GM13976 (cell line): ENCODE data around the gene TENT5C.
A peak's percentile ranks its signal among the peaks of the same experiment; 100 is the strongest.

ENCODE experiments used
- DNase-seq: peaks from one replicate; pipeline ENCODE4 v3.0.0; 2012; ENCODE audit warnings: low spot score
- CTCF ChIP-seq: IDR thresholded peaks from 2 replicates; pipeline ENCODE4 v1.5.1; 2012; ENCODE audit warnings: borderline replicate concordance, mild to moderate bottlenecking; ENCODE audit not compliant: insufficient read depth; ENCODE audit errors: extremely low read depth, missing control alignments, control extremely low read depth
- in situ Hi-C: fragments of 300-500 bp; cut with MboI; formaldehyde crosslinking; loops from one replicate; pipeline ENCODE4 v1.12.0; 2022; ENCODE audit warnings: low sequenced_read_pairs, mixed read lengths, inconsistent platforms; ENCODE audit not compliant: unreplicated experiment

The TENT5C gene

GRCh38 chr1:117587499-117588356 lies 18.1 kb upstream of the TENT5C start:
- in situ Hi-C loops, result no loop called here

GRCh38 chr1:117589544-117589943 lies 16.3 kb upstream of the TENT5C start:
- in situ Hi-C loops, result no loop called here
- no peak for DNase-seq
- no peak for TF ChIP-seq CTCF

More at GRCh38 chr1:117587499-117588356, 18.1 kb upstream of the TENT5C start:
- peak; percentile 8 for DNase-seq
- no peak for TF ChIP-seq CTCF

GRCh38 chr1:117590273-117590925 lies 15.4 kb upstream of the TENT5C start:
- in situ Hi-C loops, result no loop called here
- DNase-seq, result no peak
- no peak for TF ChIP-seq CTCF

- in situ Hi-C loops, result no loop called here
- TF ChIP-seq CTCF, result no peak
- no peak for DNase-seq
These were observed 14.6 kb upstream of the TENT5C start for GRCh38 chr1:117591252-117591651.

GRCh38 chr1:117592155-117592554 lies 13.7 kb upstream of the TENT5C start:
- DNase-seq, result no peak
- TF ChIP-seq CTCF, result no peak

GRCh38 chr1:117594261-117594990 lies 11.4 kb upstream of the TENT5C start:
- in situ Hi-C loops, result no loop called here
- peak; percentile 18 for DNase-seq
- no peak for TF ChIP-seq CTCF

More at GRCh38 chr1:117592155-117592554, 13.7 kb upstream of the TENT5C start:
- in situ Hi-C loops, result no loop called here
